Measurements from ENCODE around the gene VTI1A.

The VTI1A gene

DNA sequence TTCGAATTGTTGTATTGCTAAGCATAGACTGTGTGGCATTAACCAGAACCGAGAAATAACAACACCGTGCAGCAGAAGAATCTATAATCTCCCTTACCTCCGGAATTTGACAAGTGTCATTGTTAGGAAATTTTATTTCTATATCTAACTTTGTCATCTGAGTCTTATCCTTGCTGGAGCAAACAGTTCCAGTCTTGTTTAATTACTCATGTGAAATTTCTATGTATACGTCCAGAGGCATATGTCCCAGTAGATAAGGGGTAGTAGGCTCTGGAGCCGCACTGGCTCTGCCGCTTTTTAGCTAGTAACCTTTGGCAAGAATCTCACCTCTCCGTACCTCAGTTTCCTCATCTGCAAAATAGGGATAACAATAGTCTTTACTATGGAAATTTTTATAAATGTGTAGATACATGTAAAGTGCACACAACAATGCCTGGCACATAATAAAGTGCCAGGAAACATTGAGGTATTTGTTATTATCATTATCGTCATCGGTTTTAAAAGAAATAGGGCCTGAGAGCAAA is 228.6 kb downstream of the VTI1A start:
- POLR2A ChIA-PET: no interaction called here
- DNase-seq (ENCODE audit: low read depth, low spot score): no peak
- CTCF ChIA-PET: interaction anchor here (1.0 kb wide), 1 partner anchor 203 kb away, joined by 3 read pairs; no protein-coding TSS in a partner anchor
- TF ChIP-seq, protein P1, sequence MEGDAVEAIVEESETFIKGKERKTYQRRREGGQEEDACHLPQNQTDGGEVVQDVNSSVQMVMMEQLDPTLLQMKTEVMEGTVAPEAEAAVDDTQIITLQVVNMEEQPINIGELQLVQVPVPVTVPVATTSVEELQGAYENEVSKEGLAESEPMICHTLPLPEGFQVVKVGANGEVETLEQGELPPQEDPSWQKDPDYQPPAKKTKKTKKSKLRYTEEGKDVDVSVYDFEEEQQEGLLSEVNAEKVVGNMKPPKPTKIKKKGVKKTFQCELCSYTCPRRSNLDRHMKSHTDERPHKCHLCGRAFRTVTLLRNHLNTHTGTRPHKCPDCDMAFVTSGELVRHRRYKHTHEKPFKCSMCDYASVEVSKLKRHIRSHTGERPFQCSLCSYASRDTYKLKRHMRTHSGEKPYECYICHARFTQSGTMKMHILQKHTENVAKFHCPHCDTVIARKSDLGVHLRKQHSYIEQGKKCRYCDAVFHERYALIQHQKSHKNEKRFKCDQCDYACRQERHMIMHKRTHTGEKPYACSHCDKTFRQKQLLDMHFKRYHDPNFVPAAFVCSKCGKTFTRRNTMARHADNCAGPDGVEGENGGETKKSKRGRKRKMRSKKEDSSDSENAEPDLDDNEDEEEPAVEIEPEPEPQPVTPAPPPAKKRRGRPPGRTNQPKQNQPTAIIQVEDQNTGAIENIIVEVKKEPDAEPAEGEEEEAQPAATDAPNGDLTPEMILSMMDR (IDR thresholded peaks at IDR 0.05; ENCODE audit: insufficient read depth, low read length, missing control alignments): no peak
- H3K4me3 ChIP-seq (ENCODE audit: low read depth, low read length): no peak overlapping the region

DNA sequence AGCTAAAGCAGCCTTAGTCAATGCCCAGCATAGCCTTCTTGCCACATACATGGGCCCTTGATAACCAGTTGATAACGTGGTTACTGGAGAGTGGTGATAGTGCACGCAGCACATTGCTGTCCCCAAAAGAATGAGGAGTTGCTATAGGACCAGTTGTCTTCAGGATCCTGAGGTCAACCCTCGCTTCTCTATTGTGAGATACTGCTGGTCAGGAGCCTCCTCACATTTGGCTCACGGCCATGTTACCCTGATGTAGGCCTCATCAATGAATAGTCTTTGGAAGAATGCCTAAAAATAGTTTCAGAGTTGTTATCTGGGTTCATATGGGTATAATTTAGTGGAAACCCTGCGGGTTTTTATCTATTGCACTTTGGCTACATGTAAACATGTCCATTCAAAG is 230.7 kb downstream of the VTI1A start:
- no peak overlapping the region for H3K4me3 ChIP-seq (ENCODE audit: low read depth, low read length)
- POLR2A ChIA-PET: no interaction called here
- DNase-seq (ENCODE audit: low read depth, low spot score): no peak
- TF ChIP-seq, protein P1 (IDR thresholded peaks at IDR 0.05; ENCODE audit: insufficient read depth, low read length, missing control alignments): no peak
- CTCF ChIA-PET: no interaction called here

- TF ChIP-seq, protein P1 (IDR thresholded peaks at IDR 0.05; ENCODE audit: insufficient read depth, low read length, missing control alignments): no peak
- ChIA-PET POLR2A (no interaction called here), CTCF (no interaction called here)
- DNase-seq (ENCODE audit: low read depth, low spot score): no peak
- no peak overlapping the region for H3K4me3 ChIP-seq (ENCODE audit: low read depth, low read length)
Observed at GRCh38 chr10:112678581-112678980, 231.6 kb downstream of the VTI1A start.

DNA sequence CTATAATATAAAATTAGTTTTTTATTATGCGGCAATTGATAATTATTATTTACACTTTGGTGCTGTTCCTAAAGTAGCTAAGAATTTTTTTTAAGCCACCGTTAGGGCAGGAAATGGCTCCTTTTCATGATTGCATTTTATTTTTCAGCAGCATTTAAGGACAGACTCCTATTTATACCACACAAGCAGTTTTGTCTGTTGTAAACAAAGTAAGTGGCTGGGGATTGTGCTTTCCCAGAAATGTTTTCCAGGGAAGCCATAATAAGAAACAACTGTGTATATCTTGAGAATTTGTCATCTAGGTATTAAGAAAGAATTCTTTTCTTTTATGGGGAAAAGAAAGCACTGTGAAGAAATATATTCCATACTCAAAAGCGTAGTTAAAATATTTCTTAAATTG is 232.0 kb downstream of the VTI1A start:
- TF ChIP-seq, protein P1 (IDR thresholded peaks at IDR 0.05; ENCODE audit: insufficient read depth, low read length, missing control alignments): no peak
- POLR2A ChIA-PET: no interaction called here
- no peak overlapping the region for H3K4me3 ChIP-seq (ENCODE audit: low read depth, low read length)
- CTCF ChIA-PET: no interaction called here
- no peak for DNase-seq (ENCODE audit: low read depth, low spot score)

DNA sequence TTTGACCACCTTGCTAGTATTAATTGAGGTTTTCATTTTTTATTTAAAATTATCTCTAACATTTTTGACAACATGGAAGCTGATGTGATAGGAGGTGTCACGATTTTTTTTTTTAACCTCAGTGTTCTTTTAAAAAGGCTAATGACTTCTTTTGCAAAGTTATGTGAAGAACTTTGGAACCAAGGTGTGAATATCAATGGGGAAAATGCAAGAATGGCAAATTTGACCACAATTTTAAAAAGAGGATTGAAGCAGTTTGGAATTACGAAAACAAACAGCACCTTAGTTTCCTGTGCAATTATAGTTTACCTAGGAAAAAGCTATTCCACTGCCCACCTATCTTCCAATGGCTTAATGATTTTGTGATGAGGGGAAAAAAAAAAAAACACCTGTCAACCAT is 232.4 kb downstream of the VTI1A start:
- CTCF ChIA-PET: no interaction called here
- H3K4me3 ChIP-seq (ENCODE audit: low read depth, low read length): no peak overlapping the region
- no peak for DNase-seq (ENCODE audit: low read depth, low spot score)
- POLR2A ChIA-PET: no interaction called here
- TF ChIP-seq, protein P1 (IDR thresholded peaks at IDR 0.05; ENCODE audit: insufficient read depth, low read length, missing control alignments): no peak

DNA sequence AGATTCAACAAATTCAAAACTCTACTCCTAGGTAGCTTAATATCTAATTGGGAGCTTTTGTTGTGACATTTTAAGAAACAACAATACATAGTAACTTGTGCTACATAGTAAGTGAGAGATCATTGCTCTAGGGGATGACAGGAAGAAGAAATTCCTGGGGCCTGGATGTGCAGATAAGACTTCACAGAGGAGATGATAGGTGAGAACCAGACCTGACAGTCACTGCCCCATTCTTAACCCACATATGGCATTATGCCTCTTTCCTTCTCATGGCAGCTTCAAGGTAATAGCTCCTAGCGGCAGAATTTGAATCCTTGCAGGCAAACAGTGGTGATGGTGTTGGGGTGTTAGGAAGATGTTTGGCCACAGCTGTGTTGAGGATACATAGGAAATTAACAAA is 233.6 kb downstream of the VTI1A start:
- POLR2A ChIA-PET: interaction anchor here (0.6 kb wide), 1 partner anchor 223 kb away, joined by 3 read pairs; no protein-coding TSS in a partner anchor
- TF ChIP-seq, protein P1 (IDR thresholded peaks at IDR 0.05; ENCODE audit: insufficient read depth, low read length, missing control alignments): no peak
- CTCF ChIA-PET: no interaction called here
- no peak for DNase-seq (ENCODE audit: low read depth, low spot score)
- H3K4me3 ChIP-seq (ENCODE audit: low read depth, low read length): no peak overlapping the region
